Neural progenitor cell (in vitro differentiated cells): Measurements from ENCODE around the gene ANKAR. TPM values are rescaled to one million over a fixed set of nuclear protein-coding genes. Genes with fewer than 3 reads are reported as not detected.

Experiments
- DNase-seq: peaks from one replicate; pipeline ENCODE4 v3.0.0-alpha.2; 2016; ENCODE audit warnings: low spot score
- H2AFZ ChIP-seq: fragments of 200-600 bp; sonication (generic); replicated peaks from 2 replicates; pipeline ENCODE4 v1.6.1; 2016; ENCODE audit warnings: antibody characterized with exemption
- H3F3A ChIP-seq: fragments of 200-600 bp; sonication (generic); 2 replicates; pipeline ENCODE4 v1.6.1; 2016; ENCODE audit warnings: antibody characterized with exemption, low read depth
- H3K27ac ChIP-seq: fragments of 200-600 bp; sonication (generic); 2 replicates; pipeline ENCODE4 v1.5.1; 2016; ENCODE audit warnings: mild to moderate bottlenecking
- H3K27me3 ChIP-seq: fragments of 200-600 bp; sonication (generic); 2 replicates; pipeline ENCODE4 v1.6.1; 2016; ENCODE audit warnings: mild to moderate bottlenecking, moderate library complexity
- H3K36me3 ChIP-seq: fragments of 200-600 bp; sonication (generic); 2 replicates; pipeline ENCODE4 v1.5.1; 2016
- H3K4me1 ChIP-seq: fragments of 200-600 bp; sonication (generic); 2 replicates; pipeline ENCODE4 v1.6.1; 2016; ENCODE audit warnings: mixed run types
- H3K4me2 ChIP-seq: fragments of 200-600 bp; sonication (generic); 2 replicates; pipeline ENCODE4 v1.6.1; 2016
- H3K4me3 ChIP-seq: fragments of 200-600 bp; sonication (generic); 2 replicates; pipeline ENCODE4 v1.5.1; 2016
- H3K79me2 ChIP-seq: fragments of 200-600 bp; sonication (generic); 2 replicates; pipeline ENCODE4 v1.6.1; 2016; ENCODE audit warnings: low read depth
- H3K9ac ChIP-seq: fragments of 200-600 bp; sonication (generic); 2 replicates; pipeline ENCODE4 v1.6.1; 2016
- H3K9me3 ChIP-seq: fragments of 200-600 bp; sonication (generic); 2 replicates; pipeline ENCODE4 v1.5.1; 2016; ENCODE audit warnings: low read depth
- H4K20me1 ChIP-seq: fragments of 200-600 bp; sonication (generic); 2 replicates; pipeline ENCODE4 v1.6.1; 2016; ENCODE audit warnings: low read depth
- H3K27ac Mint-ChIP-seq: 3 replicates; pipeline ENCODE4 v1.8.0; 2021; ENCODE audit warnings: mixed read lengths
- H3K27me3 Mint-ChIP-seq: 2 replicates; pipeline ENCODE4 v1.8.0; 2022; ENCODE audit warnings: low read depth, mild to moderate bottlenecking, inconsistent platforms, moderate library complexity, mixed read lengths; ENCODE audit not compliant: insufficient read depth
- H3K36me3 Mint-ChIP-seq: 3 replicates; pipeline ENCODE4 v1.8.0; 2021; ENCODE audit warnings: mixed read lengths
- H3K4me1 Mint-ChIP-seq: 3 replicates; pipeline ENCODE4 v1.8.0; 2021; ENCODE audit warnings: mixed read lengths
- H3K4me3 Mint-ChIP-seq: 3 replicates; pipeline ENCODE4 v1.8.0; 2021; ENCODE audit warnings: mild to moderate bottlenecking, moderate library complexity, mixed read lengths
- H3K9me3 Mint-ChIP-seq: 3 replicates; pipeline ENCODE4 v1.8.0; 2020; ENCODE audit warnings: mixed read lengths
- CTCF ChIP-seq: fragments of 200-600 bp; sonication (generic); IDR thresholded peaks from 2 replicates; pipeline ENCODE4 v1.5.1; 2017; ENCODE audit warnings: antibody characterized with exemption, mild to moderate bottlenecking
- EZH2 ChIP-seq: fragments of 200-600 bp; sonication (generic); IDR thresholded peaks from 2 replicates; pipeline ENCODE4 v1.6.1; 2017; ENCODE audit warnings: antibody characterized with exemption, mild to moderate bottlenecking, moderate library complexity
- EZH2phosphoT487 ChIP-seq: fragments of 200-600 bp; sonication (generic); IDR thresholded peaks from 2 replicates; pipeline ENCODE4 v1.6.1; 2017; ENCODE audit warnings: antibody characterized with exemption
- total RNA-seq: library from RNA; depleted of rRNA; stranded (reverse); fragments of >200 nt; gene quantifications from 2 replicates; pipeline ENCODE4 v1.2.3, GENCODE V29; 2015; ENCODE audit warnings: low replicate concordance

The ANKAR gene
- total RNA-seq, 1 donor from 2014 or later = 12.0 TPM

GRCh38 chr2:189719571-189719970 lies 45.1 kb downstream of the ANKAR start:
- Histone ChIP-seq H3F3A (no peaks in the 10 kb centered on the region), H3K36me3 (no peaks in the 10 kb centered on the region), H3K79me2 (no peaks in the 10 kb centered on the region), H2AFZ (no peak overlapping the region), H3K4me2 (no peak overlapping the region), H3K27ac (no peak overlapping the region), H3K4me1 (no peaks in the 10 kb centered on the region), H3K4me3 (no peak overlapping the region), H4K20me1 (no peaks in the 10 kb centered on the region), H3K9me3 (no peaks in the 10 kb centered on the region), H3K27me3 (no peaks in the 10 kb centered on the region), H3K9ac (no peak overlapping the region)
- Mint-ChIP-seq H3K27me3 (no peaks in the 10 kb centered on the region), H3K27ac (no peak overlapping the region), H3K4me1 (no peaks in the 10 kb centered on the region), H3K9me3 (peaks cover 11% of the 10 kb centered on the region), H3K4me3 (no peak overlapping the region), H3K36me3 (peaks cover 2% of the 10 kb centered on the region)
- DNase-seq = no peak
- TF ChIP-seq EZH2 = no peak
- no peak for TF ChIP-seq CTCF
- no peak for TF ChIP-seq EZH2phosphoT487

GRCh38 chr2:189723192-189723591 lies 48.7 kb downstream of the ANKAR start:
- no peaks in the 10 kb centered on the region for H3K27me3 ChIP-seq
- H3K9ac ChIP-seq = no peak overlapping the region
- Mint-ChIP-seq H3K36me3 (no peaks in the 10 kb centered on the region), H3K9me3 (no peaks in the 10 kb centered on the region), H3K4me1 (no peaks in the 10 kb centered on the region), H3K27ac (no peak overlapping the region), H3K4me3 (no peak overlapping the region), H3K27me3 (no peaks in the 10 kb centered on the region)
- no peaks in the 10 kb centered on the region for H4K20me1 ChIP-seq
- H3K4me3 ChIP-seq = no peak overlapping the region
- no peak overlapping the region for H3K4me2 ChIP-seq
- no peaks in the 10 kb centered on the region for H3K79me2 ChIP-seq
- no peak overlapping the region for H2AFZ ChIP-seq
- no peak overlapping the region for H3K27ac ChIP-seq
- no peaks in the 10 kb centered on the region for H3K36me3 ChIP-seq
- no peaks in the 10 kb centered on the region for H3K9me3 ChIP-seq
- TF ChIP-seq CTCF (no peak), EZH2 (no peak)
- DNase-seq = no peak
- H3K4me1 ChIP-seq = no peaks in the 10 kb centered on the region
- no peaks in the 10 kb centered on the region for H3F3A ChIP-seq

Other genes starting within 250 kb of the ANKAR start
- gene WDR75, start 233.2 kb upstream of the ANKAR start, total RNA-seq = 85.3 and 121 TPM in 2 replicates
- gene SLC40A1, start 93.9 kb upstream of the ANKAR start, total RNA-seq = 0.03 TPM in 1 of 2 replicates, not detected in the other
- 61.3 and 100 TPM in 2 replicates for gene ASNSD1, start 13.2 kb upstream of the ANKAR start, total RNA-seq
- 29.6 and 51.5 TPM in 2 replicates for gene OSGEPL1, start 88.1 kb downstream of the ANKAR start, total RNA-seq
- 98.8 and 171 TPM in 2 replicates for gene ORMDL1, start 109.7 kb downstream of the ANKAR start, total RNA-seq
- 61.3 and 97.9 TPM in 2 replicates for gene PMS1, start 109.8 kb downstream of the ANKAR start, total RNA-seq